H1 (cell line): ENCODE results near the gene ACTA2. TPM values are rescaled to one million over a fixed set of nuclear protein-coding genes. Genes with fewer than 3 reads are reported as not detected.

Experiments used
- CTCF ChIA-PET: fragments of 300-600 bp; sonication (Branson Sonifier 250); formaldehyde crosslinking; loops from one replicate; lab custom pipeline; 2021; ENCODE audit not compliant: partially characterized antibody; lab: Charles Lee
- POLR2A ChIA-PET: fragments of 300-600 bp; sonication (Branson Sonifier 250); formaldehyde crosslinking; loops from one replicate; lab custom pipeline; 2021; ENCODE audit warnings: inconsistent platforms; ENCODE audit not compliant: partially characterized antibody; lab: Charles Lee
- DNase-seq, 2 experiments: peaks; one replicate each; pipeline versions ENCODE4 v3.0.0 to v3.0.0-alpha.2; 2010 to 2022; ENCODE audit warnings: low spot score in 2 of 2, low read depth in 1 of 2, mixed read lengths in 1 of 2
- FAIRE-seq: peaks from 2 replicates; lab custom pipeline; 2011; peaks lifted over from hg19 to GRCh38; lab: Jason Lieb, UNC
- H2AFZ ChIP-seq: 2 replicates; pipeline ENCODE4 v1.8.1; 2012; ENCODE audit warnings: low read length, inconsistent platforms
- H2AK5ac ChIP-seq: 2 replicates; pipeline ENCODE4 v1.6.1; 2013; ENCODE audit warnings: low read depth, low read length
- H2BK120ac ChIP-seq: replicated peaks from 2 replicates; pipeline ENCODE3; 2013; ENCODE audit warnings: low read depth, low read length, inconsistent platforms
- H2BK12ac ChIP-seq: 2 replicates; pipeline ENCODE4 v1.6.1; 2013; ENCODE audit warnings: low read depth, low read length
- H2BK15ac ChIP-seq: 2 replicates; pipeline ENCODE4 v1.6.1; 2013; ENCODE audit warnings: low read length
- H2BK20ac ChIP-seq: 2 replicates; pipeline ENCODE4 v1.6.1; 2013; ENCODE audit warnings: low read length
- H2BK5ac ChIP-seq: 2 replicates; pipeline ENCODE4 v1.6.1; 2013; ENCODE audit warnings: low read depth, low read length
- H3K14ac ChIP-seq: 2 replicates; pipeline ENCODE4 v1.6.1; 2013; ENCODE audit warnings: inconsistent platforms; ENCODE audit not compliant: insufficient read length
- H3K18ac ChIP-seq: 2 replicates; pipeline ENCODE4 v1.6.1; 2013; ENCODE audit warnings: low read length; ENCODE audit errors: extremely low read depth
- H3K23ac ChIP-seq: 2 replicates; pipeline ENCODE4 v1.6.1; 2013; ENCODE audit warnings: inconsistent platforms; ENCODE audit not compliant: insufficient read length
- H3K23me2 ChIP-seq: 2 replicates; pipeline ENCODE4 v1.6.1; 2013; ENCODE audit warnings: low read depth, low read length
- H3K27ac ChIP-seq: 2 replicates; pipeline ENCODE4 v1.6.1; 2011; ENCODE audit warnings: low read depth, low read length, inconsistent platforms
- H3K27me3 ChIP-seq, 4 experiments: replicated peaks in 1 of 4; 1 replicate in 1 of 4; 2 replicates in 3 of 4; pipeline versions ENCODE4 v1.6.1 to v1.8.1; 2011 to 2013; ENCODE audit warnings: low read length in 3 of 4, mild to moderate bottlenecking in 3 of 4, inconsistent platforms in 2 of 4, mixed read lengths in 2 of 4, moderate library complexity in 1 of 4; ENCODE audit not compliant: control insufficient read depth in 3 of 4, insufficient read depth in 3 of 4; ENCODE audit errors: extremely low read depth in 1 of 4
- H3K36me3 ChIP-seq, 4 experiments: 2 replicates each; pipeline versions ENCODE4 v1.6.1 to v1.8.1; 2011 to 2013; ENCODE audit warnings: mild to moderate bottlenecking in 4 of 4, low read length in 3 of 4, moderate library complexity in 2 of 4, control low read depth in 1 of 4, inconsistent platforms in 1 of 4; ENCODE audit not compliant: insufficient read depth in 4 of 4, control insufficient read depth in 2 of 4
- H3K4ac ChIP-seq: replicated peaks from 2 replicates; pipeline ENCODE3; 2013; ENCODE audit warnings: low read length, low read depth, mixed read lengths, inconsistent platforms; ENCODE audit not compliant: insufficient read length
- H3K4me1 ChIP-seq, 4 experiments: replicated peaks in 1 of 4; 1 replicate in 1 of 4; 2 replicates in 3 of 4; pipeline versions ENCODE4 v1.6.1 to v1.8.1; 2011 to 2013; ENCODE audit warnings: low read length in 3 of 4, inconsistent platforms in 2 of 4, mixed read lengths in 1 of 4; ENCODE audit not compliant: insufficient read depth in 4 of 4, control insufficient read depth in 3 of 4
- H3K4me2 ChIP-seq, 2 experiments: 2 replicates each; pipeline versions ENCODE4 v1.6.1 to v1.8.1; 2011 to 2013; ENCODE audit warnings: low read depth in 2 of 2, low read length in 2 of 2, control low read depth in 1 of 2, inconsistent platforms in 1 of 2, mild to moderate bottlenecking in 1 of 2; ENCODE audit not compliant: insufficient read depth in 1 of 2
- H3K4me3 ChIP-seq, 4 experiments: fragments of 200-600, 300-600 bp in 1 of 4; sonication (generic), shearing (Covaris generic), sonication (Bioruptor Twin) in 1 of 4; 2 replicates each; pipeline versions ENCODE4 v1.5.1 to v1.8.1; 2011 to 2016; ENCODE audit warnings: low read length in 4 of 4, low read depth in 3 of 4, control low read depth in 2 of 4, inconsistent platforms in 2 of 4, mild to moderate bottlenecking in 2 of 4, mixed read lengths in 1 of 4, moderate library complexity in 1 of 4; ENCODE audit not compliant: insufficient read depth in 2 of 4; ENCODE audit errors: extremely low read depth in 1 of 4
- H3K56ac ChIP-seq: replicated peaks from 2 replicates; pipeline ENCODE3; 2013; ENCODE audit warnings: low read depth, mild to moderate bottlenecking, mixed read lengths, low read length, inconsistent platforms; ENCODE audit not compliant: insufficient read length
- H3K79me1 ChIP-seq: 2 replicates; pipeline ENCODE4 v1.6.1; 2013; ENCODE audit warnings: low read depth, low read length, control low read depth
- H3K79me2 ChIP-seq, 2 experiments: 2 replicates each; pipeline versions ENCODE4 v1.6.1 to v1.8.1; 2012 to 2013; ENCODE audit warnings: low read length in 2 of 2, mild to moderate bottlenecking in 2 of 2, inconsistent platforms in 1 of 2; ENCODE audit not compliant: insufficient read depth in 2 of 2, control insufficient read depth in 1 of 2
- H3K9ac ChIP-seq, 4 experiments: replicated peaks in 1 of 4; 1 replicate in 1 of 4; 2 replicates in 3 of 4; pipeline versions ENCODE4 v1.6.1 to v1.8.1; 2011 to 2013; ENCODE audit warnings: low read depth in 3 of 4, low read length in 3 of 4, control low read depth in 2 of 4, mild to moderate bottlenecking in 2 of 4, moderate library complexity in 2 of 4, inconsistent platforms in 1 of 4; ENCODE audit errors: extremely low read depth in 1 of 4
- H3K9me3 ChIP-seq, 2 experiments: 2 replicates each; pipeline versions ENCODE4 v1.6.1 to v1.8.1; 2012 to 2013; ENCODE audit warnings: mild to moderate bottlenecking in 2 of 2, moderate library complexity in 2 of 2, control low read depth in 1 of 2, inconsistent platforms in 1 of 2, low read depth in 1 of 2, low read length in 1 of 2, mixed read lengths in 1 of 2; ENCODE audit not compliant: insufficient read depth in 2 of 2
- H4K20me1 ChIP-seq, 2 experiments: replicated peaks in 1 of 2; 2 replicates each; pipeline versions ENCODE3 to v1.8.1; 2011 to 2013; ENCODE audit warnings: inconsistent platforms in 2 of 2, low read length in 2 of 2, mild to moderate bottlenecking in 1 of 2; ENCODE audit not compliant: insufficient read depth in 2 of 2, control insufficient read depth in 1 of 2
- H4K5ac ChIP-seq: 2 replicates; pipeline ENCODE4 v1.6.1; 2013; ENCODE audit warnings: low read length, low read depth, mixed read lengths, inconsistent platforms; ENCODE audit not compliant: insufficient read length
- H4K8ac ChIP-seq: 2 replicates; pipeline ENCODE4 v1.8.0; 2013; ENCODE audit warnings: mild to moderate bottlenecking, moderate library complexity, low read length, inconsistent platforms; ENCODE audit not compliant: insufficient read depth; ENCODE audit errors: extremely low read depth
- H4K91ac ChIP-seq: replicated peaks from 2 replicates; pipeline ENCODE3; 2013; ENCODE audit warnings: low read length, mixed read lengths, inconsistent platforms; ENCODE audit not compliant: insufficient read length
- HDAC6 ChIP-seq: IDR thresholded peaks from one replicate; pipeline ENCODE4 v1.7.1; 2012; ENCODE audit warnings: low read depth, mild to moderate bottlenecking, inconsistent platforms, low read length, moderate library complexity
- WGBS, 2 experiments: shearing (Covaris generic) in 1 of 2; methylation state at CpG; one replicate each; pipeline versions ENCODE4 v1.1.6 to v1.1.7; 2013 to 2015; ENCODE audit warnings: low lambda C conversion rate in 2 of 2, mixed read lengths in 2 of 2, inconsistent platforms in 1 of 2, low coverage in 1 of 2, missing lambda C conversion rate in 1 of 2; ENCODE audit not compliant: insufficient replicate concordance in 2 of 2, insufficient coverage in 1 of 2, insufficient read length in 1 of 2; ENCODE audit errors: extremely low coverage in 1 of 2, missing lambda C conversion rate in 1 of 2; 5-methylcytosine and 5-hydroxymethylcytosine counted together
- polyA plus RNA-seq, 7 experiments: library from polyadenylated mRNA; depleted of rRNA in 3 of 7; stranded (reverse) in 5 of 7; unstranded in 2 of 7; fragments of >200 nt in 5 of 7; fragments of 200-250 nt in 2 of 7; gene quantifications; 1 replicate in 5 of 7; 2 replicates in 1 of 7; 4 replicates in 1 of 7; pipeline versions ENCODE4 v1.2.1 to v1.2.3, GENCODE V29; 2011 to 2013; ENCODE audit warnings: missing spikeins in 2 of 7, mixed read lengths in 2 of 7
- total RNA-seq: library from RNA; stranded (reverse); fragmentation: NEBNext Ultra II Directional; extraction: Animal tissue kit (Norgen Biotek cat#: 25700); gene quantifications from 2 replicates; pipeline ENCODE4 v1.2.1, GENCODE V29; 2021

The ACTA2 gene
- total and polyA plus RNA-seq, 2 of the 8 experiments (the other 6 are each of a cell fraction or from before 2014, with no cell fraction given): 3.5 to 8.9 TPM

DNA sequence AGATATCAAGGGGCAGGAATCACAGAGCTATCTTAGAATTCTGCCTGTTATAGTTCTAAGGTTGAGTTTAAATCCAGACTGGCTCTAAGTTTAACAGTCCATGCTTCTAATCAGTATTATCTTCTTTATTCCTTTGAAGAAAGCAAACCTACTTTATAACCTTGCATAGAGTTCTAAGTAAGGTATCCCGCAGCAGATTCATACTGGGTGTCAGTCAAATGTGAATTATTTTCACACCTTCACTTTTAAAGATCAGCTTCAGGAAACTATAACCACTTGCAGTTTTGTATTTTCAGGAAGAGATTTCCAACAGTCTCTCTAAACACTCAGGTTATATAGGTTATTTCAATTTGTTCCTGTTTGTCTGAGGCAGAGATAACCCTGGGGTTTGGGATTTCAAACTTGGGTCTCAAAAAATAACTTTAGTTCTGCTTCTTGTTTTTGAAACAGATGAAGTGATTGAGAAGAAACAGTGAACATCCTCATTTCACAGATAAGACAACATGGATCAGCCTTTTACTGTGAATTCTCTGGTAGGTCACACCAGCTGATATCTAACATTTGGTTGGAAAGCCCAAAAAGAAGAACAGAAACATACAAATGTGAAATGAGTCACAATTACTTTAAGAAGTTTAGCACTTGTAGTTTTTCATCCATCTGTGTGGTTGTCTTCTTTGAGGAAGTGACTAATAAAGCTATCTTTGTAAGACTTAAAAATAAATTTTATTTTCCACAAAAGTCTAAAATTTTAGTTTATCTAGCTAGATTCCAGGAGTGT lies 51.2 kb downstream of the ACTA2 start:
- Histone ChIP-seq H3K9ac (no peak overlapping the region), H3K36me3 (no peaks in the 10 kb centered on the region), H4K5ac (no peak overlapping the region), H3K4me2 (no peak overlapping the region), H3K23me2 (no peaks in the 10 kb centered on the region), H3K27ac (no peak overlapping the region), H3K56ac (no peak overlapping the region), H3K4me1 (peaks cover 0 to 3% (median 0%) of the 10 kb centered on the region in 4 experiments; a peak in 2 of 7 replicates), H2BK12ac (no peak overlapping the region), H2BK5ac (no peak overlapping the region), H3K23ac (no peak overlapping the region), H2AK5ac (no peak overlapping the region), H2BK20ac (no peak overlapping the region), H3K27me3 (no peaks in the 10 kb centered on the region), H2BK120ac (no peak overlapping the region), H3K79me1 (no peaks in the 10 kb centered on the region), H4K20me1 (no peaks in the 10 kb centered on the region), H4K8ac (no peak overlapping the region), H3K4me3 (no peak overlapping the region), H2AFZ (no peak overlapping the region), H2BK15ac (no peak overlapping the region), H3K18ac (no peak overlapping the region), H3K79me2 (no peaks in the 10 kb centered on the region), H4K91ac (no peak overlapping the region), H3K14ac (no peak overlapping the region), H3K4ac (no peak overlapping the region), H3K9me3 (no peaks in the 10 kb centered on the region)
- POLR2A ChIA-PET: no interaction called here
- CTCF ChIA-PET: interaction anchor here (0.7 to 6.3 kb wide), 7 partner anchors 11 to 312 kb away, joined by 3 to 45 read pairs (median 4); no protein-coding TSS in a partner anchor
- DNase-seq (no peak), FAIRE-seq (no peak)
- WGBS, 2 experiments: 84% methylated on average over 1 of the region's 1 CpG; no CpG with 5 or more reads in 1 of the 2 experiments
- no peak for TF ChIP-seq HDAC6
